WTC11 (cell line): Measurements from ENCODE around the gene ZCCHC2. TPM values are rescaled to one million over a fixed set of nuclear protein-coding genes. Genes with fewer than 3 reads are reported as not detected.

ENCODE experiments used
- ATAC-seq: fragments of 200-7000 bp; cut with Tn5 transposase; 2 replicates; pipeline ENCODE4 v1.10.0; 2021; ENCODE audit warnings: mild to moderate bottlenecking, moderate library complexity
- CTCF ChIA-PET: fragments of 300-600 bp; sonication (Branson Sonifier 250); formaldehyde crosslinking; loops from one replicate; lab custom pipeline; 2021; ENCODE audit warnings: antibody characterized with exemption; lab: Charles Lee
- POLR2A ChIA-PET: fragments of 350-600 bp; sonication (Branson Sonifier 250); formaldehyde crosslinking; loops from one replicate; lab custom pipeline; 2021; ENCODE audit warnings: antibody characterized with exemption; lab: Charles Lee
- DNase-seq: peaks from one replicate; pipeline ENCODE4 v3.0.0; 2021; ENCODE audit warnings: low spot score
- H3K27ac Mint-ChIP-seq: 2 replicates; pipeline ENCODE4 v1.8.0; 2021; ENCODE audit warnings: mixed read lengths
- H3K27me3 Mint-ChIP-seq: 2 replicates; pipeline ENCODE4 v1.8.0; 2021; ENCODE audit warnings: low read depth, mild to moderate bottlenecking, moderate library complexity, mixed read lengths
- H3K36me3 Mint-ChIP-seq: 2 replicates; pipeline ENCODE4 v1.8.0; 2021; ENCODE audit warnings: mixed read lengths
- H3K4me1 Mint-ChIP-seq: 2 replicates; pipeline ENCODE4 v1.8.0; 2022; ENCODE audit warnings: mixed read lengths
- H3K4me3 Mint-ChIP-seq: 2 replicates; pipeline ENCODE4 v1.8.0; 2021; ENCODE audit warnings: mild to moderate bottlenecking, moderate library complexity, mixed read lengths
- H3K9me3 Mint-ChIP-seq: 2 replicates; pipeline ENCODE4 v1.8.0; 2021; ENCODE audit warnings: mixed read lengths
- EMX1 ChIP-seq: fragments of 250-450 bp; sonication (Bioruptor Pico); IDR thresholded peaks from 2 replicates; pipeline ENCODE4 v1.8.0; 2021; ENCODE audit warnings: mild to moderate bottlenecking
- FOXP1 ChIP-seq: sonication (generic); formaldehyde crosslinking; IDR thresholded peaks from 2 replicates; pipeline ENCODE4 v1.8.0; 2022; ENCODE audit warnings: missing genetic modification reagents, mild to moderate bottlenecking, moderate library complexity, borderline replicate concordance
- GABPB1 ChIP-seq: sonication (generic); formaldehyde crosslinking; IDR thresholded peaks from 2 replicates; pipeline ENCODE4 v1.8.1; 2023; ENCODE audit warnings: mild to moderate bottlenecking, missing genetic modification reagents
- GTF2I ChIP-seq: fragments of 250-450 bp; sonication (Bioruptor Pico); conservative IDR thresholded peaks from 2 replicates; pipeline ENCODE4 v1.4.0; 2021; ENCODE audit warnings: mild to moderate bottlenecking
- HMGA2 ChIP-seq: fragments of 250-450 bp; sonication (Bioruptor Pico); IDR thresholded peaks from 2 replicates; pipeline ENCODE4 v1.4.0; 2021; ENCODE audit warnings: mild to moderate bottlenecking, moderate library complexity
- HMGXB4 ChIP-seq: sonication (generic); formaldehyde crosslinking; IDR thresholded peaks from 2 replicates; pipeline ENCODE4 v1.8.1; 2023; ENCODE audit warnings: mild to moderate bottlenecking, moderate library complexity, missing genetic modification reagents
- IRF1 ChIP-seq: sonication (generic); formaldehyde crosslinking; IDR thresholded peaks from 2 replicates; pipeline ENCODE4 v1.8.0; 2023; ENCODE audit warnings: missing genetic modification reagents
- KAT7 ChIP-seq: sonication (generic); formaldehyde crosslinking; IDR thresholded peaks from 2 replicates; pipeline ENCODE4 v1.8.1; 2023; ENCODE audit warnings: missing genetic modification reagents, mild to moderate bottlenecking, borderline replicate concordance
- NFATC4 ChIP-seq: fragments of 250-450 bp; sonication (Bioruptor Pico); IDR thresholded peaks from 2 replicates; pipeline ENCODE4 v1.9.0; 2021; ENCODE audit warnings: mild to moderate bottlenecking
- NFE2L1 ChIP-seq: sonication (generic); formaldehyde crosslinking; IDR thresholded peaks from 2 replicates; pipeline ENCODE4 v1.8.1; 2023; ENCODE audit warnings: missing genetic modification reagents
- PRRX2 ChIP-seq: fragments of 250-450 bp; sonication (Bioruptor Pico); IDR thresholded peaks from 2 replicates; pipeline ENCODE4 v1.8.0; 2021; ENCODE audit warnings: mild to moderate bottlenecking
- SMAD4 ChIP-seq: sonication (generic); formaldehyde crosslinking; IDR thresholded peaks from 2 replicates; pipeline ENCODE4 v1.8.0; 2022; ENCODE audit warnings: mild to moderate bottlenecking, missing genetic modification reagents
- USF1 ChIP-seq: sonication (generic); formaldehyde crosslinking; IDR thresholded peaks from 2 replicates; pipeline ENCODE4 v1.8.0; 2022; ENCODE audit warnings: mild to moderate bottlenecking, missing genetic modification reagents
- USF2 ChIP-seq: sonication (generic); formaldehyde crosslinking; IDR thresholded peaks from 2 replicates; pipeline ENCODE4 v1.8.1; 2023; ENCODE audit warnings: mild to moderate bottlenecking, missing genetic modification reagents, moderate library complexity
- ZNF396 ChIP-seq: fragments of 250-450 bp; sonication (Bioruptor Pico); IDR thresholded peaks from 2 replicates; pipeline ENCODE4 v1.8.0; 2021; ENCODE audit warnings: mild to moderate bottlenecking, moderate library complexity, borderline replicate concordance
- ZNF416 ChIP-seq: fragments of 250-450 bp; sonication (Bioruptor Pico); IDR thresholded peaks from 2 replicates; pipeline ENCODE4 v1.9.0; 2021; ENCODE audit warnings: mild to moderate bottlenecking, inconsistent platforms
- total RNA-seq: library from RNA; stranded (reverse); gene quantifications from 3 replicates; pipeline ENCODE4 v1.2.3, GENCODE V29; 2021
- TF ChIP-seq, protein P1 (sequence below): sonication (generic); formaldehyde crosslinking; IDR thresholded peaks from 2 replicates; pipeline ENCODE4 v1.8.0; 2023; ENCODE audit warnings: missing genetic modification reagents, mild to moderate bottlenecking, borderline replicate concordance
- TF ChIP-seq, protein P2 (sequence below): fragments of 250-450 bp; sonication (Bioruptor Pico); IDR thresholded peaks from 2 replicates; pipeline ENCODE4 v1.9.0; 2021; ENCODE audit warnings: mild to moderate bottlenecking, borderline replicate concordance

The ZCCHC2 gene
- total RNA-seq, 1 experiment from 2014 or later, result 18.8 TPM

DNA sequence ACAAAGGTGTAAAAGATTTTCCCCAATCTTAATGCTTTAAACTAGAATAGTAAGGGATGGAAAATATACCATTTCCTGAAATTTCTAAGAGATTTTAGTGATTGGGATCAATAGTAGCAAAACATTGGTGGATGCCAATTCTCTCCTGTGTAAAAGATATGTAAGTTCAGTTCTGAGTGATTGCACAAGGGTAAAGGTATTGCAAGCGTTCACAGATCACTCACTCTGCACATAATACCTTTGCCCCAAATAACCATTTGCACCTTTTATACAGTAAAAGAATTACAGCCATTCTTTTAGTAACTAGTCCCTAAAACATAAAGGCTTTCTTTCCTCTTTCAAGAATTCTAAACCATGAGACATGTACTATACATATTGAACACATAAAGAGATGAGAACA, 13.0 kb upstream of the ZCCHC2 start:
- ATAC-seq (no peak), DNase-seq (no peak)
- no peak overlapping the region for H3K4me3 Mint-ChIP-seq
- H3K4me1 Mint-ChIP-seq, result 0 out of 2 replicates have a peak, but pooled peaks cover 2% of the 10 kb centered on the region
- peaks cover 32% of the 10 kb centered on the region for H3K9me3 Mint-ChIP-seq
- H3K27me3 Mint-ChIP-seq, result no peaks in the 10 kb centered on the region
- POLR2A ChIA-PET, result no interaction called here
- no peak overlapping the region for H3K27ac Mint-ChIP-seq
- TF ChIP-seq GABPB1 (CRISPR knock-in tag), result 0 out of 2 replicates have a peak, but pooled peaks have one; percentile 40
- no peak for TF ChIP-seq HMGA2 (CRISPR knock-in tag)
- no peak for TF ChIP-seq IRF1 (CRISPR knock-in tag)
- TF ChIP-seq FOXP1, result no peak
- TF ChIP-seq, protein P1, sequence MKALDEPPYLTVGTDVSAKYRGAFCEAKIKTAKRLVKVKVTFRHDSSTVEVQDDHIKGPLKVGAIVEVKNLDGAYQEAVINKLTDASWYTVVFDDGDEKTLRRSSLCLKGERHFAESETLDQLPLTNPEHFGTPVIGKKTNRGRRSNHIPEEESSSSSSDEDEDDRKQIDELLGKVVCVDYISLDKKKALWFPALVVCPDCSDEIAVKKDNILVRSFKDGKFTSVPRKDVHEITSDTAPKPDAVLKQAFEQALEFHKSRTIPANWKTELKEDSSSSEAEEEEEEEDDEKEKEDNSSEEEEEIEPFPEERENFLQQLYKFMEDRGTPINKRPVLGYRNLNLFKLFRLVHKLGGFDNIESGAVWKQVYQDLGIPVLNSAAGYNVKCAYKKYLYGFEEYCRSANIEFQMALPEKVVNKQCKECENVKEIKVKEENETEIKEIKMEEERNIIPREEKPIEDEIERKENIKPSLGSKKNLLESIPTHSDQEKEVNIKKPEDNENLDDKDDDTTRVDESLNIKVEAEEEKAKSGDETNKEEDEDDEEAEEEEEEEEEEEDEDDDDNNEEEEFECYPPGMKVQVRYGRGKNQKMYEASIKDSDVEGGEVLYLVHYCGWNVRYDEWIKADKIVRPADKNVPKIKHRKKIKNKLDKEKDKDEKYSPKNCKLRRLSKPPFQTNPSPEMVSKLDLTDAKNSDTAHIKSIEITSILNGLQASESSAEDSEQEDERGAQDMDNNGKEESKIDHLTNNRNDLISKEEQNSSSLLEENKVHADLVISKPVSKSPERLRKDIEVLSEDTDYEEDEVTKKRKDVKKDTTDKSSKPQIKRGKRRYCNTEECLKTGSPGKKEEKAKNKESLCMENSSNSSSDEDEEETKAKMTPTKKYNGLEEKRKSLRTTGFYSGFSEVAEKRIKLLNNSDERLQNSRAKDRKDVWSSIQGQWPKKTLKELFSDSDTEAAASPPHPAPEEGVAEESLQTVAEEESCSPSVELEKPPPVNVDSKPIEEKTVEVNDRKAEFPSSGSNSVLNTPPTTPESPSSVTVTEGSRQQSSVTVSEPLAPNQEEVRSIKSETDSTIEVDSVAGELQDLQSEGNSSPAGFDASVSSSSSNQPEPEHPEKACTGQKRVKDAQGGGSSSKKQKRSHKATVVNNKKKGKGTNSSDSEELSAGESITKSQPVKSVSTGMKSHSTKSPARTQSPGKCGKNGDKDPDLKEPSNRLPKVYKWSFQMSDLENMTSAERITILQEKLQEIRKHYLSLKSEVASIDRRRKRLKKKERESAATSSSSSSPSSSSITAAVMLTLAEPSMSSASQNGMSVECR (CRISPR knock-in tag), result no peak
- TF ChIP-seq USF2 (CRISPR knock-in tag), result no peak
- TF ChIP-seq GTF2I (CRISPR knock-in tag), result no peak
- no peak for TF ChIP-seq KAT7
- CTCF ChIA-PET, result no interaction called here
- peaks cover 16% of the 10 kb centered on the region for H3K36me3 Mint-ChIP-seq

DNA sequence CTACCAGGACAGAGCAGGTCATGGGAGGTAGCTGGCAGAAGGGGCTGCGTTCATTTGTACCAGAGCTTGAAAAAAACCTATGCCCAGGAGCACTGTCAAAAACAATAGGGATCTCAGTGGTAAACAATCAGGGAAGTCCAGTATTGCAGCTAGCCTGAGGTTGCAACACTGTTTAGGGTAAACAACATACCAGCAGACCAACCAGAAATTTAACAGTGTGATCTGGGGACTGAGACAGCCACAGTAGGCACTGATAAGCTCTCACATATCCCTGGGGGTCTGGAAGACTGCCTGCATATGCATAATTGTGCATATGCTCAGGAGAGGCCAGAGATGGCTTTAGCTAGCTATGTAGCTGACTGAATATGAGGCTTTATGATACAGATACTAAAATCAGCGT, 12.0 kb upstream of the ZCCHC2 start:
- TF ChIP-seq GABPB1 (CRISPR knock-in tag), result peak; percentile 51; the same call in 1 of the 2 replicates
- no peak for TF ChIP-seq PRRX2 (CRISPR knock-in tag)
- TF ChIP-seq HMGXB4, result no peak
- TF ChIP-seq FOXP1, result no peak
- Mint-ChIP-seq H3K27me3 (no peaks in the 10 kb centered on the region), H3K27ac (no peak overlapping the region), H3K36me3 (peaks cover 16% of the 10 kb centered on the region), H3K4me1 (0 out of 2 replicates have a peak, but pooled peaks cover 2% of the 10 kb centered on the region), H3K9me3 (peaks cover 33% of the 10 kb centered on the region), H3K4me3 (no peak overlapping the region)
- ChIA-PET CTCF (interaction anchor here (0.7 kb wide), 1 partner anchor 73 kb away, joined by 6 read pairs; no protein-coding TSS in a partner anchor), POLR2A (no interaction called here)
- no peak for DNase-seq
- ATAC-seq, result no peak

DNA sequence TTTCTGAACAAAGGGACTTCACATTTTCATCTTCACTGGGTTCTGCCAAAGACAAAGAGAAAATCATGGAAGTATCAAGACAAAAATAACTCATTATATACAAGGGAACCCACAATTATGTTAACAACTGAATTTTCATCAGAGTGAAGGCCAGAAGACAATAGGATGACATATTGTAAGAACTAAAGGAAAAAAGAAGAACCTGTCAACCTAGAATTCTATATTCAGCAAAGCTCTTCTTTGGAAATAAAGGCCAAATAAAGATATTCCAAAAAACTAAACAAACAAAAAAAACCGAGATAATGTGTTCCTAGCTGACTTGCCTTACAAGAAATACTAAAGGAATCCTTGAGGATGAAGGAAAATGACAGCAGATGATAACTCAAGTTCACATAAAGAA, 10.3 kb upstream of the ZCCHC2 start:
- Mint-ChIP-seq H3K9me3 (peaks cover 33% of the 10 kb centered on the region), H3K4me3 (no peak overlapping the region), H3K4me1 (no peaks in the 10 kb centered on the region), H3K27me3 (no peaks in the 10 kb centered on the region), H3K36me3 (peaks cover 16% of the 10 kb centered on the region), H3K27ac (no peak overlapping the region)
- no peak for DNase-seq
- POLR2A ChIA-PET, result no interaction called here
- TF ChIP-seq NFATC4 (CRISPR knock-in tag) (no peak), USF1 (CRISPR knock-in tag) (no peak), ZNF416 (no peak), EMX1 (CRISPR knock-in tag) (no peak), ZNF396 (CRISPR knock-in tag) (no peak), NFE2L1 (CRISPR knock-in tag) (no peak), SMAD4 (CRISPR knock-in tag) (no peak)
- TF ChIP-seq, protein P2, sequence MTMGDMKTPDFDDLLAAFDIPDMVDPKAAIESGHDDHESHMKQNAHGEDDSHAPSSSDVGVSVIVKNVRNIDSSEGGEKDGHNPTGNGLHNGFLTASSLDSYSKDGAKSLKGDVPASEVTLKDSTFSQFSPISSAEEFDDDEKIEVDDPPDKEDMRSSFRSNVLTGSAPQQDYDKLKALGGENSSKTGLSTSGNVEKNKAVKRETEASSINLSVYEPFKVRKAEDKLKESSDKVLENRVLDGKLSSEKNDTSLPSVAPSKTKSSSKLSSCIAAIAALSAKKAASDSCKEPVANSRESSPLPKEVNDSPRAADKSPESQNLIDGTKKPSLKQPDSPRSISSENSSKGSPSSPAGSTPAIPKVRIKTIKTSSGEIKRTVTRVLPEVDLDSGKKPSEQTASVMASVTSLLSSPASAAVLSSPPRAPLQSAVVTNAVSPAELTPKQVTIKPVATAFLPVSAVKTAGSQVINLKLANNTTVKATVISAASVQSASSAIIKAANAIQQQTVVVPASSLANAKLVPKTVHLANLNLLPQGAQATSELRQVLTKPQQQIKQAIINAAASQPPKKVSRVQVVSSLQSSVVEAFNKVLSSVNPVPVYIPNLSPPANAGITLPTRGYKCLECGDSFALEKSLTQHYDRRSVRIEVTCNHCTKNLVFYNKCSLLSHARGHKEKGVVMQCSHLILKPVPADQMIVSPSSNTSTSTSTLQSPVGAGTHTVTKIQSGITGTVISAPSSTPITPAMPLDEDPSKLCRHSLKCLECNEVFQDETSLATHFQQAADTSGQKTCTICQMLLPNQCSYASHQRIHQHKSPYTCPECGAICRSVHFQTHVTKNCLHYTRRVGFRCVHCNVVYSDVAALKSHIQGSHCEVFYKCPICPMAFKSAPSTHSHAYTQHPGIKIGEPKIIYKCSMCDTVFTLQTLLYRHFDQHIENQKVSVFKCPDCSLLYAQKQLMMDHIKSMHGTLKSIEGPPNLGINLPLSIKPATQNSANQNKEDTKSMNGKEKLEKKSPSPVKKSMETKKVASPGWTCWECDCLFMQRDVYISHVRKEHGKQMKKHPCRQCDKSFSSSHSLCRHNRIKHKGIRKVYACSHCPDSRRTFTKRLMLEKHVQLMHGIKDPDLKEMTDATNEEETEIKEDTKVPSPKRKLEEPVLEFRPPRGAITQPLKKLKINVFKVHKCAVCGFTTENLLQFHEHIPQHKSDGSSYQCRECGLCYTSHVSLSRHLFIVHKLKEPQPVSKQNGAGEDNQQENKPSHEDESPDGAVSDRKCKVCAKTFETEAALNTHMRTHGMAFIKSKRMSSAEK, result no peak
- no peak for ATAC-seq
- CTCF ChIA-PET, result no interaction called here
